Dedifferentiated amniotic fluid mesenchymal stem cell (primary cell): ENCODE results near the gene CRHR1.

ENCODE experiments used
- DNase-seq: peaks from one replicate; pipeline ENCODE4 v3.0.0-alpha.2; 2016; ENCODE audit errors: extremely low spot score

CRHR1 gene

DNA sequence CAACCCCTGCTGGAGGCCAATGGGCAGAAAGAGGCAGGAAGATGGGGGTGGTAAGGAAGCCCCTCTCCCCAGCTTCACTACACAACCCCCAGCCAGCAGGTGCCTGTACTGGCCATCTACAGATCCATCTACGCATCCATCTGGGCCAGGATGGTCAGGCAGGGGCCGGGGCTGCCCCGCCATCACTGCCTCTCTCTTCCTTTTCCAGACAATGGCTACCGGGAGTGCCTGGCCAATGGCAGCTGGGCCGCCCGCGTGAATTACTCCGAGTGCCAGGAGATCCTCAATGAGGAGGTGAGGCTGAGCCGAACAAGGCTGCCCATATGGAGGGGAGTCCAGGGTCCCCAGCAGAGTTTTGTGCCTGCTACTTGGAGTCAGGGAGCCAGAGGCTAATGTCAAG is 37.0 kb downstream of the CRHR1 start:
- DNase-seq: no peak

DNA sequence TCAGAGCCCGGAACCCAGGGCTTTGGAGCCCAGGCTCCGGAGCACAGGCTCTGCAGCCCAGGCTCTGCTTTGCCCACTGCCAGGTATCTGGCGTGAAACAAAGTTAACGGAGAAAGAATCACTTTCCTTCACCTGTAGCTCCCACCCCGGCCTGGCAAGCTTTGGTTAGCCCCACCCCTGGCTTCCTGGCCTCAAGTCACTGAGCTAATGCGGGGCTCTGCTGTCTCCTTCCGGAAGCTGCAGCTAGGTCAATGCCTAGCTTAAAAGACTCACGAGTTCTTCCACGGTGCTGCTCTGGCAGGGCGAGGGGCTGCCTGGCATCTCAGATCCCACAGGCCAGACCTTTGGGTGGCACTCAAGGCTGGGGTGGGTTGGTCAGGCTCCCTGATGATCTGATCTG is 39.5 kb downstream of the CRHR1 start:
- no peak for DNase-seq

DNA sequence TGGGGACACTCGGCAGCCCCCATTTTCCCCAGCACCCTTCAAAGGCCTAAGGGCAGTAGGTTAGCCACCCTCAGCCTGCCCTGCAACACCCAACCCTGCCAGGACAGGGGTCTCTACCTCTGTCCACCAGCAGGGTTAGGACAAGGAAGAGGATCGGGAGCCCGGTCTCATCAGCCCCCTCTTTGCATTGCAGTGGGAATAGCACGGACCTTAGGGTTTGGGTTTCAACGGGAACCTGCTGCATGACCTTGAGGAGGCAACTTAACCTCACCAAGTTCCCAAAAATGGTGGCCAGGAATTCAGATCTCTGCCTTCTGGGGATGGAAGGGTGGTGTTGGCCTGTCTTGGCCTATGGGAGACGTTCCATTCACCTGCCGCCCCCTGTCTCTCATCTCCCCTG is 40.4 kb downstream of the CRHR1 start:
- no peak for DNase-seq

DNA sequence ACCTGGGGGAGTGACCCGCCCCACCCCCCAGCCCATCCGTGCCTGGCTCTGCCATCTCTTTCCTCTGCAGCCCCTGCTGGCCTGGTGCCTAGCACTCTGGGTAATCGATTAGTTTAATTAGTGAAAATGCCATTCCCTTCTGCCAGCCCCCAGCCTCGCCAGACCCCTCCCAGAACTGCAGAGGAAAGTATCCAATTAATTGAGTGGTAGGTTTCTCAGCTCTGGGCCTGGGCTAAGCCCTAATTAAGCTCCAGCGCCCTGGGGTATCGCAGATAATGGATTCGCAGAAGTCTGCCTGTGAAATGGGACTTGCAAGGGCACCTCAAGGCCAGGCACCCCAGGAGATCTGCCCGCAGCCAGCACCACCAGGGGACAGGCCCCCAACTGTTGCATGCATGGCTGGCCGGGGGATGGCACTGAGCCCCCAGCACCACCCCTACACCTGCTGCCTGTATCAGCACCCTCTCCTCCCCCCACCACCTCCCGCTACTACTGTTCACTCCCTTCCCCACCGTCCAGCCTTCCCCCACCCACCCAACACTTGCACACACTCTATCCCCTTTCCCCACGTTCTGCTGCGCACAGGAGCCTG is 40.9 kb downstream of the CRHR1 start:
- no peak for DNase-seq

DNA sequence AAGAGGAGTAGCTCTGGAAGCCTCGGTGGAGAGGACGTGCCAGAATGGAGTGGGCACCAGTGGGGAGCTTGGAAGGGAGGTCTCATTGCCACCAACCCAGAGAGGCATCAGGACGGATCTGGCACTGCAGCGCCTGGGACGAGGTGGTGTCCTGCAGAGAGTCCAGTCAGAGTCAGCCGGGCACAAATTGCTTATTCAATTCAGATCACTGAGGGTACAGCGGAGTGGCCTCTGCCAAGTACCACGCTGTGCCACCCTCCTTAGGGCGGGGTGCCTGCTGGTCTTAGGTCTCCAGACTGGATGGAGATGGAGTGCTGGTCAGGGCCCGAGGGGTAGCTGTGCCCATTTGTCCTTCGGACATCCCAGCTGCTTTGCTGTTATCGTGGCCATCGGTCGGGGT is 41.7 kb downstream of the CRHR1 start:
- DNase-seq: no peak

DNA sequence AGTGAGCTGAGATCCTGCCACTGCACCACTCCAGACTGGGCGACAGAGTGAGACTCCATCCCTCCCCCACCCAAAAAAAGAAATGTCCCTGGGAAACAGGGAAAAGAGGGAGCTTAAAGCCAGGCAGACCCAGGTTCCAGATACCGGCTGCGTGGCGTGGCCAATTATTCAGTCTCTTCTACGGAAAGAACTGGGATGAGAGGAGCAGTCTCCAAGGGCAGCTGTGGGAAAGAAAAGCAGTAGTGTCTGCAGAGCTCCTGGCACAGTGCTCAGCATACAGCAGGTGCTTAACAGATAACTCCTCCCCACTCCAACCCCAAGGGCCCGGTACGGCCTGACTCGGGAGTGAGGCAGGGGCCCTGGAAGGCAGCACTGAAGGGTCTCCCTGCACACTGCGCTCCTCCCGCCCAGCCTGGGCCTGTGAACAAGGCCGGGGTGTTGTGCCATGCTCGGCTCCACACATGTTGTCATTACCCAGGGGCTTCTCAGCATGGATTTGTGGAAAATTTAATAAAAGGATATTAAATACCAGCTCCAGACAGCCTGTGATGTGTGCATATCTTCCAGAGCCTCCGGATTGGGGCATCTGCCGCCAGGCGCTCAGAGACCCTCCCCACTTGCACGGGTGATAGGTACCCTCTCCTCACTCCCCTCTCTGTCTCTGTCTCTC is 42.9 kb downstream of the CRHR1 start:
- no peak for DNase-seq

DNA sequence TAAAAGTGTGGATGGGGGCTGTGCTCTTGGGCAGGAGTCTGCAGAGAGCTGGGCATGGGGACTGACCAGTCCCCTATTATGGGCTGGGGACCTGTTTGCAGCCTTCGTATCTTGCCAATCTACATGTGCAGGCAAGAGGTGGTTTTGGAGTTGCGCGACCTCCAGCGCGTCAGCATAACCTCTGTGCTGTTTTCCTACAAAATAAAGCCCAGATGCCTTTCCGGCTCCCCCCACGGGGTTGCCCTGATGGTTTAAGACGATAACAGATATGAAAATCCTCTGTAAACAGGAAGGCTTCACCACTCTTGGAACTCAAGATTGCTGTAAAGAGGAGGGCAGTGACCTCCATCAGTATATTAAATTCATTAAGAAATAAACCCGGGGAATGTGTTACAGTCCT is 44.1 kb downstream of the CRHR1 start:
- no peak for DNase-seq

DNA sequence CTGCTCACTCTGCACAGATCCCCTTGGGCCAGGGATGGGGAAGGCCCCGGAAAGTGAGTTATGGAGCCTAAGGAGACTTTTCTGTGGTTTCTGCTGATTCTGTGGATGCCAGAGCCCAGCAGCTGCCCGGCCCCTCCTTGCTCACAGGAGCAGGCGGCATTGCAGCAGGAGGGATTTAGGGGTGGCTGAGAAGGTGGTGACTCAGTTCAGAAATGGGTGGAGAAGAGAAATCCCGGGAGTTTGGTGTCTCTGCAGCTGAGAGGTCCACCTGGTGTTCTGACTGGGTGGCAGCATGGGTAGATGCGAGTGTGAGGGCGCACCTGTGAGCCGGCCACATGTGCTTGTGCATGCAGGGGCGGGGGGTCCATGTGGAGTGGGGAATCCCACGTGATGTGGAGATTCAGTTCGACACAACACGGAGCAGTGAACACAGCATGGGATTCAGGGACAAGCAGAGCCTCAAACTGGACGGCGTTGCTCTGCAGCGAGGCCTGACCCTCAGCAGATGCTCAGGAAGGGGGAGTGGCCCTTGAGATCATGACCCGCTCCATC is 44.5 kb downstream of the CRHR1 start:
- peak; percentile 16 for DNase-seq

DNA sequence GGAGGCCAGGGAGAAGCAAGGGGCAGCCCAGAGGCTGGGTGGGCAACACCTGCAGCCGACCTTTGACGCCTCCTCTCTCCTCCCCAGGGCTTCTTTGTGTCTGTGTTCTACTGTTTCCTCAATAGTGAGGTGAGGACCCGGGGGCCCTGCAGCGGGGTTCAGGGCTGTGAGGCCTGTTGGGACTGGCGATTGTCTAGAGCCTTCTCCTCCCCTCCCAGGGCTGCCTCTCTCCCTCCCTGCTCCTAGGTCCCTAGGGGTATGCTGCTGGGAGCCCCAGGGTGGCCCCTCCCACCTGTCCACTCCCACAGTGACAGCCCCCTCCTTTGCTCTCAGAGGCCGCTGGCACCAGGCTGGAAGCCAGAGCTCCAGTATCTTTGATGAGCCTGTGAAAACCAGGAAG is 49.8 kb downstream of the CRHR1 start:
- no peak for DNase-seq

DNA sequence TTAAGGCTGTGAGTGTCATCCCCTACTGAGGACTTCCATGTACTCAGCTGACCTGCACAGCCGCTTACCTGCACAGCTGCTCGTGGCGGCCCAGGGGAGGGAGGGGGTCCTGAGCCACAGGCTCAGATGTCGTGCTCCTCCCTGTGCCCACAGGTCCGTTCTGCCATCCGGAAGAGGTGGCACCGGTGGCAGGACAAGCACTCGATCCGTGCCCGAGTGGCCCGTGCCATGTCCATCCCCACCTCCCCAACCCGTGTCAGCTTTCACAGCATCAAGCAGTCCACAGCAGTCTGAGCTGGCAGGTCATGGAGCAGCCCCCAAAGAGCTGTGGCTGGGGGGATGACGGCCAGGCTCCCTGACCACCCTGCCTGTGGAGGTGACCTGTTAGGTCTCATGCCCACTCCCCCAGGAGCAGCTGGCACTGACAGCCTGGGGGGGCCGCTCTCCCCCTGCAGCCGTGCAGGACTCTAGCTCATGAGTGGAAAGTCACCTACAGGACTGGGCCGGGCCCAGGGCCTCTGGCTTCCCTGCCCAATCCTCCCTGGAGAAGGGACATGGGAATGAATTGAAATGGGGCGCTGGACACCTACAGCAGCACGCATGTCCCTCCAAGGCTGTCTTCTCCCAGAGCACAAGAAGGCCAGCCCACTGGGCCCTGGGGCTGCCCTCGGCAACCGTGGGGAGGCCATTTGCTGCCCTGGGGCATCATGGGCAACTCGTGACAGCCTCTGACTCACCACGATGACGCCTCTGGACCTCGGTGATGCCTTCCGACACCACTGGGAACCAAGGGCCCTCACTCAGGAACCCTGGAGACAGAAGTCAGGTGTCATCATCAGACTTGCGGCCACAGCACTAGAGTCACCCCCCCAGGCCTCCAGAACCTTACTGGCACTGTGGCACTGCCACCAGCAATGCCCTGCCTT is 50.6 kb downstream of the CRHR1 start:
- DNase-seq: no peak

DNA sequence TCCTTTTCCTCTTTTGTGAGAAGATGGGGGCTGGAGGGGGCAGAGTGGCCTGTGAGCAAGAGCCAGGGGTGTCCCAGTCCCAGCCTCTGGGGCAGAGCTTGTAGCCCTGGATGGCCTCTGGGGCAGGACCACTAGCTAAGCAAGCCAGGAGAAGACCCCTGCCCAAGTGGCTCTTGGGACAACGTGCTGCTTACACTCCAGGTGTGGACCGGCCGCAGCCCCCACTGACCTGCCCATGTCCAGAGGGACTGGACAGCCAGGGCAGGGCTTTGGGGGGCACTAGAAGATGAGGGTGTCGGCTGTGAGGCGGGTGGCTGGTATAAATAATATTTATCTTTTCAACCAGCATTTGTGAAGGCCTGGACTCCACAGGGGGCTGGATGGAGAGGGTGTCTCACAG is 51.4 kb downstream of the CRHR1 start:
- no peak for DNase-seq

DNA sequence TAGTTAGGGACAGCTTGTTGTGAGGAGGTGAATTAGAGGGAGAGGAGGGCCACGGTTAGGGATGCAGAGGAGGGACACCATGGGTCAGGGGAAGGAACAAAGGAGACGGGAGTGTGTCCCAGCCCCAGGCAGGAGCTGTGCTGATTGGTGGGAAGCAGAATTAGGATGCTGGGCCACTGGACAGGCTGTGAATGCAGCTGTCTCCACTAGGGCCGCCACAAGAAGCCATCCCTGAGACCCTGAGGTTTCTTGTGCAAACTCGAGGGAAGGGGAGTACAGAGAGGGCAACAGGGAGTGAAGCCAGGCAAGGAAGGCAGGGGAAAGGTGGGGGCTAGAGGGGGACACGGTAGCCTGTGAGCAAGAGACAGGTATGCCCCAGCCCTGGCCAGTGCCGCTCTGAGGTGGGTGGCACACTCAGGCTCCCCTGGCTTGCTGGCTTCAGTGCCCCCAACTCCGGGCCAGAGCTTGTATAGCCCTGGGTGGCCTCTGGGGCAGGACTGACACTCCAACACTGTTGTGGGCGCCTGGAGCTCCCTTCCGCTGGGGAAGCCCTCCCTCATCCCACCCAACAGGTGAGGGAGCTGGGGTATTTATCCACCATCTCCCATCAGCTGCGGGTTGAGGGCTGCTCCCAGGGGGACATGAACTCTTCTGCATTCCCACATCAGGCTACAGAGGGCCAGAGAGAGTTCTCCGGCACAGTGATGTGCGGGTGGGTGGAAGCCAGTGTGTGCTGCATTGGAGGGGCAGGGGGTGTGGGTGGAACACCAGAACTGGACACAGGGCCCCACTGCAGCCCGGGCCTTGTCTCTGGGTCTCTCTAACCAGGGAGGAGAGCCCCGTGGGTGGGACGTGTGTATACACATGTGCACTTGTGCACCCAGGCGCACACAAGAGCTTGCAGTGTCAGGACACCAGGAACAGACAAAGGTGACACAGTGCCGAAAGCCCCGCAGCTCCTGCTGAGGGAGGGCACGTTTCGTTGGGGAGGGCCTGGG is 52.2 kb downstream of the CRHR1 start:
- no peak for DNase-seq

DNA sequence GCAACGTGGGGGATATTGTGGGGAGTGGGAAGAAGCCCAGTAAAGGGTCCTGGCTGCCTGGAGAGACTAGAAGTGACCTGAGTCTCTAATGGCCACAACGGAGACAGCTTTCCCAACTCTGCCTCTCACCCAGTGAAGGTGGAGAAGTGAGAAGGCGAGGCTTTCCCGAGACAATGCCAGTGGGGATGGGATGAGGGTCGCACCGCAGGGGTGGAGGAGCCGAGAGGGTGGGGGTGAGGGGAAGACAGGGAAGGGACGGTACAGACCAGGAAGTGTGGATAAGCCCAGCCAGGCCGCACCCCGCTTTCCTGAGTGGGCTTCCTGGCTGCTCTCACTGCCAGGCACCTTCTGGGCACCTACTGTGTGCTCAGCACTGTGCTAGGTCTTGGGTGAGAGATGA is 53.1 kb downstream of the CRHR1 start:
- DNase-seq: no peak

DNA sequence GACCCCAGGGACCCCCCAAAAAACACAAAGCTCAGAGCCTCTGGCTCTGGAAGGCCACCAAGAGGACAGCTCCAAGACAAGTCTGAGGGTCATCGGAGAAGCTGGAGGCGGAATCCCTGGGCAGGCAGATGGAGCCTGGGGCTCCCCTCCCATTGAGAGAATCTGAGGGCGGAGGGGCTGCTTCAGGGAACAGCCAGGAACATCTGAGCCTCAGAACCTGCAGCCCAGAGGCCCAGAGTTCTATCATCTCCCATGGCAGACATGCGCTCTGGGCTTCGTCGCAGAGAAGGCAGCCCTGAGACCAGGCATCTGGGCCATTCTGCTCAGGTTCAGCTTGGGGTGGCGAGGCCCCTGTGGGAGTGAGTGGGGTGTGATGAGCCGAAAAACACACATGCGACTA is 53.5 kb downstream of the CRHR1 start:
- no peak for DNase-seq

DNA sequence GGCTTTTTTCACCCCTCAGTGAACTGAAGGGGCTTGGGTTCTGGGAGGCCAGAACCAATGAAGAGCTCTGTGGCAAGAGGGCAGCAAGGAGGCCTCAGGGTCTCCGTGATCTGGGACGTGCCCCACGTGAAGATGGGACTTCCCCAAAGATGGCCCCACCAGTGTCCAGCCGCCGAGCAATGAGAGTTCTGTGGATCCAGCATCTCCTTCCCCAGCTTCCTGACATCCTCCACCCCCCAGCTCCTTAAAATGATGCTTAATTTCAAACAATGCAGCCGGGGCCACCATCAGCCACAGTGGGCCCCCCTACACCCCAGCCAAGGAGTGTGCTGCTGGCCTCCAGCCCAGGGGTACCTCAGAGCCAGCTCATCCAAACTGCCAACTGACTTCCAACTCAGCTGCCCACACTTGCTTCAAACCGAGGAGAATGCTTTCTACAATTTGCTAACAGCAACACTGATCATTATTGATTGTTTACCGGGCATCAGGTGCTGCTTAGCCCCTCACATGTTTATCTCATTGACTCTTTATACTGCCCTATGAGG is 54.7 kb downstream of the CRHR1 start:
- DNase-seq: no peak

DNA sequence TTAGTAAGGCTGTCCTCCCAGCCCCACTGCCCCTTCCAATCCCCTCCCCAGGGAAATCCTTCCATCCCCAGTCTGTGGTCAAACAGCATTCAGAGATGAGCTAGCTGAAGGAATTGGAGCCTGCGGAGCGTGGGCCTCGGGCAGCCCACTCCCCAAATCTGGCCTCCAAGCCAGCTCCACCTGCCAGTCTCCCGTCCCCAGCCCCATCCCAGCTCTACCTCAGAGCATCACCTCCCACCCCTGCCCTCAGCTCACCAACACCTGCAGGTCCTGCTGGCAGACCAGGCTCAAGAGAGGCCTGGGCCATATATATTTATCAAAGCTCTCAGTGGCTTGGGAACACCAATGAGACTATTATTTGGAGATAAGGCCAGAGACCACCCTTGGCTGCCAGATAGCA is 55.3 kb downstream of the CRHR1 start:
- no peak for DNase-seq

DNA sequence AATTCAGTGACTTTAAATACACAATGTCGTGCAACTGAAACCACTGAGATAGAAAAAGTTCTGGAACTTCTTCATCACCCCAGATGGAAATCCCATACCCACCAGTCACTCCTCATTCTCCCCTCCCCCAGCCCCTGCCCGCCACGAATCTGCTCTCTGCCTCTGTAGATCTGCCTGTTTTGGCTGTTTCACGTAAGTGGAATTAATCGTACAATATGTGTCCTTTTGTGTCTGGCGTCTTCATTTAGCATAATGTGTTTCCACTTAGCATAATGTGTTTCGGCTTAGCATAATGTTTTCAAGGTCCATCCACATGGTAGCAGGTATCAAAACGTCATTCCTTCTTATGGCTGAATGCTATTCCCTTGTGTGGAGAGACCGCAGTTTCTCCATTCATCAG is 57.1 kb downstream of the CRHR1 start:
- DNase-seq: no peak

DNA sequence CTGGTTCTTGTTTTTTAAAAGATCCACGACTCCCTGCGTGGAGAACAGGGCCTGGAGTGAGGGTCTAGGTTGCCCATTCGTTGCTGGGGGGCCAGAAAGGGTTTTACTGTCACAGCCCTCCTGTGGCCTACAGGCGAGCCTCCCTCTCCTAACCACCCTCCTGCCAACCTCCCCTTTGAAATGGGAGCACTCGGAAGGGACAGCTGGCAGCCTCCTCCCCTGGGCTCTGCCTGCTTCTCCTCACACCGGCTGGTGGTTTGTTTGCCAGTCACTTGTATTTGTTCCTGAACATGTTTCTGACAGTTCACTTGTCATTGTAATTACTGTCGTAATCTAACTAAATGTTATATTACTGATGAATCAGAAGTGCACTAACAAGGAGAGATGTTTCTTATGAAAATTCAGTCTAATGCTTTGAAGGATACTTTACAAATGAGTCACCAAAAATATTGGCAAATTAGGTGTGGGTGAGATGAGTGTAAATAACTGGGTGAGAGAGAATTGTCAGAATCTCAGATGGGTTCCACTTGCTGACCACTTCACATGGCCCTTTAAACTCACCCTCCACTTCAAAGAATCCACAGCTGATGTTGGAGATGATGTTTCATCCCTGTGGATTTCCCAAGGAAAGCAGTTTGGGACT is 57.9 kb downstream of the CRHR1 start:
- no peak for DNase-seq

DNA sequence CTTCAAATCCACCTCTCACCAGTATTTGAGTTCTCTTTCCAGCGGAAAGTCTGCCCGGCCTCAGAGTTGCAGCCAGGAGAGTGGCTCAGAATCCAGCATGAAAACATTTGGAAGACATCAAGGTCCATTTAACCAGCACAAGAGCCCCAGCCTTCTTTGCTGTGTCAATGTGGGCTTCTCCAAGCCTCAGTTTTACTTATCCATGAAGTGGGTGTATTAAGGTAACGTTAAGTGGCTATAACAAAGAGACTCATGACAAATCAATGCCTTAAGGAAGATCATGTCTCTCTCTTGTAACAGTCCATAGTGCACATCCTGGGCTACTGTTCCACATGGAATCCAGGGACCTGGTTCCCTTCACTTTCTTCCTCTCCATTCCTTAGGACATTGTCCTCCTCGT is 59.6 kb downstream of the CRHR1 start:
- no peak for DNase-seq

DNA sequence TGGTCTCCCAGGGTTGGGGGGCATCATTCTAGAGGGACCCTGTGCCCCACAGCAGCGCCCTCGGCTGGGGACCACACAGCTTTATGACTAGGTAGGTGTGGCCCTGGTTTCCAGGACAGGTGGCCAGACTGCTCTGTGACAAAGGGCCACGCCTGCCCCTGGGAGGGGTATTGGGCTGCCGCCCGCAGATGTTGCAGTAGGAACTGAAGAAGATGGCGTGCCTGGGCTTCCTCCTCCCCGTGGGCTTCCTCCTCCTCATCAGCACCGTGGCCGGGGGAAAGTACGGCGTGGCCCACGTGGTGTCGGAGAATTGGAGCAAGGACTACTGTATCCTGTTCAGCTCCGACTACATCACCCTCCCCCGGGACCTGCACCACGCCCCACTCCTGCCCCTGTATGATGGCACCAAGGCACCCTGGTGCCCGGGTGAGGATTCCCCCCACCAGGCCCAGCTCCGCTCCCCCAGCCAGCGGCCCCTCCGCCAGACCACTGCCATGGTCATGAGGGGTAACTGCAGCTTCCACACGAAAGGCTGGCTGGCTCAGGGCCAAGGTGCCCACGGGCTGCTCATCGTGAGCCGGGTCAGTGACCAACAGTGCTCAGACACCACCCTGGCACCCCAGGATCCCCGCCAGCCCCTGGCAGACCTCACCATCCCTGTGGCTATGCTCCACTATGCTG is 60.7 kb downstream of the CRHR1 start, which contains the start of gene SPPL2C:
Gene SPPL2C (plus strand): TSS at position 187 of the 681 bp plus-strand sequence. CDS start 26 bp downstream, at position 213.
- DNase-seq: no peak
